ENCODE data around the gene SFMBT2.

DNA sequence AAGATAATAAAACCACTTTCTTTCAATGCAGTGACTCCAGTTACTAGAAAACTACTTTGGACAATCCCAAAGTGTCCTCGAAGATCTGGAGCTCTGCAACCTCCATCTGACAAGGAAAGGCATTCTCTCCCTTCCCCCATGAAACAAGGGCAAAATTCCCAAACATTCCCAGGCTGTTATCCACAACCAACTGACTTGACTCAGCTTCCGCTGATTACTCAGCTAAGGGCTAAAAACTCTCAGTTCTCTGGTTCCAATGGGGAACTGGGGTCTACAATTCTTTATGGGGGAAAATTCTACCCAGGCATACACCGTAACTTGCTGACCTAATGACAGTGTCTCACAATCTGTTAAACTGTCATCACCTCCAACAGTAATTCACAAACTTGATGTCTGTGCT is 48.4 kb downstream of the SFMBT2 start:
- TF ChIP-seq GATA2 (IDR thresholded peaks at IDR 0.05; ENCODE audit: low read depth, low read length) (no peak), GATA3 (IDR thresholded peaks at IDR 0.05; ENCODE audit: low read depth, low read length) (no peak)
